Measurements from ENCODE around the gene C17orf67. TPM values are rescaled to one million over a fixed set of nuclear protein-coding genes. Genes with fewer than 3 reads are reported as not detected.

C17orf67 gene
- total and polyA plus RNA-seq, 2 of the 8 experiments (the other 6 are each of a cell fraction or from before 2014, with no cell fraction given) = 0.67 to 2.2 TPM

DNA sequence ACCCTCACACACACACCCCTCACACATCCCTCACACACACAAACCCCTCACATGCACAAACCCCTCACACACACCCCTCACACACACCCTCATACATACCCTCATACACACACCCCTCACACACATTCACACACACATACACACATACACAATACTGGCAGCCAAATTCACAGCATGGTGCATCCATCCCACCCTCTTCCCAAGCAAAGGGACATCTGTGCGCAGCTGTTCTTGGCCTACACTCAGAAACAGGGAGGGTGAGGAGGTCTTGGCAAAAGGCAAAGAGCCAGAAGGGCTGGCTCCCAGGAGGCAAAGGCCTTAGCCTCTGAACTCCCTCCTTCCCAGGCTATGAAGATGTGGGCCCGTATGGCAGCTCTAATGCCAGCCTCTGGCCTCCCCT, 23.4 kb downstream of the C17orf67 start:
- no peaks in the 10 kb centered on the region for H3K27me3 ChIP-seq (replicated peaks in 1 of 4; ENCODE audit: control insufficient read depth in 3 of 4, extremely low read depth in 1 of 4, insufficient read depth in 3 of 4, low read length in 3 of 4)
- H2AK5ac ChIP-seq (ENCODE audit: low read depth, low read length) = no peak overlapping the region
- no peak overlapping the region for H2BK5ac ChIP-seq (ENCODE audit: low read depth, low read length)
- H2BK20ac ChIP-seq (ENCODE audit: low read length) = no peak overlapping the region
- H3K4me2 ChIP-seq (ENCODE audit: insufficient read depth in 1 of 2, low read depth in 2 of 2, low read length in 2 of 2) = no peak overlapping the region
- H3K56ac ChIP-seq (replicated peaks; ENCODE audit: insufficient read length, low read depth, low read length) = no peak overlapping the region
- no peak overlapping the region for H3K4me3 ChIP-seq (ENCODE audit: extremely low read depth in 1 of 4, insufficient read depth in 2 of 4, low read depth in 3 of 4, low read length in 4 of 4)
- peaks cover 12% of the 10 kb centered on the region; the same call in 1 of the 2 replicates for H3K23me2 ChIP-seq (ENCODE audit: low read depth, low read length)
- no peak overlapping the region for H2BK12ac ChIP-seq (ENCODE audit: low read depth, low read length)
- FAIRE-seq (no peak), DNase-seq (ENCODE audit: low read depth in 1 of 2, low spot score in 2 of 2) (no peak)
- H3K23ac ChIP-seq (ENCODE audit: insufficient read length) = no peak overlapping the region
- H4K20me1 ChIP-seq (replicated peaks in 1 of 2; ENCODE audit: control insufficient read depth in 1 of 2, insufficient read depth in 2 of 2, low read length in 2 of 2) = peaks cover 0 to 3% of the 10 kb centered on the region in 2 experiments
- H3K27ac ChIP-seq (ENCODE audit: low read depth, low read length) = no peak overlapping the region
- ChIA-PET POLR2A (ENCODE audit: partially characterized antibody) (interaction anchor here (1.9 kb wide), 1 partner anchor 9 kb away, joined by 4 read pairs; no protein-coding TSS in a partner anchor), CTCF (ENCODE audit: partially characterized antibody) (no interaction called here)
- H2BK15ac ChIP-seq (ENCODE audit: low read length) = no peak overlapping the region
- no peak overlapping the region for H4K8ac ChIP-seq (ENCODE audit: extremely low read depth, insufficient read depth, low read length)
- TF ChIP-seq BRCA1 (IDR thresholded peaks at IDR 0.05; ENCODE audit: low read depth, low read length) = no peak
- TF ChIP-seq SAP30 (IDR thresholded peaks at IDR 0.05; ENCODE audit: insufficient read depth, insufficient replicate concordance, low read length) = no peak
- H3K36me3 ChIP-seq (ENCODE audit: control insufficient read depth in 2 of 4, insufficient read depth in 4 of 4, low read length in 3 of 4) = no peaks in the 10 kb centered on the region
- no peaks in the 10 kb centered on the region for H3K9me3 ChIP-seq (ENCODE audit: insufficient read depth in 2 of 2, low read depth in 1 of 2, low read length in 1 of 2)
- H2AFZ ChIP-seq (ENCODE audit: low read length) = no peak overlapping the region
- H3K79me1 ChIP-seq (ENCODE audit: low read depth, low read length) = 0 out of 2 replicates have a peak, but pooled peaks cover 2% of the 10 kb centered on the region
- H3K9ac ChIP-seq (replicated peaks in 1 of 4; ENCODE audit: extremely low read depth in 1 of 4, low read depth in 3 of 4, low read length in 3 of 4) = no peak overlapping the region
- H3K4ac ChIP-seq (replicated peaks; ENCODE audit: insufficient read length, low read depth, low read length) = no peak overlapping the region
- WGBS, 2 experiments (ENCODE audit: extremely low coverage in 1 of 2, insufficient coverage in 1 of 2, insufficient read length in 1 of 2, insufficient replicate concordance in 2 of 2, low coverage in 1 of 2, low lambda C conversion rate in 2 of 2, missing lambda C conversion rate in 1 of 2) = 83% methylated on average over 2 of the region's 2 CpGs; no CpG with 5 or more reads in 1 of the 2 experiments
- no peak overlapping the region for H3K14ac ChIP-seq (ENCODE audit: insufficient read length)
- H3K18ac ChIP-seq (ENCODE audit: extremely low read depth, low read length) = no peak overlapping the region
- H3K79me2 ChIP-seq (ENCODE audit: control insufficient read depth in 1 of 2, insufficient read depth in 2 of 2, low read length in 2 of 2) = no peaks in the 10 kb centered on the region
- no peaks in the 10 kb centered on the region for H3K4me1 ChIP-seq (replicated peaks in 1 of 4; ENCODE audit: control insufficient read depth in 3 of 4, insufficient read depth in 4 of 4, low read length in 3 of 4)
- H2BK120ac ChIP-seq (replicated peaks; ENCODE audit: low read depth, low read length) = no peak overlapping the region
- H4K91ac ChIP-seq (replicated peaks; ENCODE audit: insufficient read length, low read length) = no peak overlapping the region
- no peak overlapping the region for H4K5ac ChIP-seq (ENCODE audit: insufficient read length, low read depth, low read length)

Measured in H1 (cell line).